AG20443 (cell line): ENCODE measurements around the gene PCAT7.
A peak's percentile ranks its signal among the peaks of the same experiment; 100 is the strongest.
"Not testable (repeated sequence)": the region's sequence is repeated elsewhere in the genome, so short reads cannot be mapped to it uniquely, and the experiment has no call there.

Experiments
- DNase-seq: peaks from one replicate; pipeline ENCODE4 v3.0.0; 2012; ENCODE audit warnings: low spot score, mixed read lengths

The PCAT7 gene

DNA sequence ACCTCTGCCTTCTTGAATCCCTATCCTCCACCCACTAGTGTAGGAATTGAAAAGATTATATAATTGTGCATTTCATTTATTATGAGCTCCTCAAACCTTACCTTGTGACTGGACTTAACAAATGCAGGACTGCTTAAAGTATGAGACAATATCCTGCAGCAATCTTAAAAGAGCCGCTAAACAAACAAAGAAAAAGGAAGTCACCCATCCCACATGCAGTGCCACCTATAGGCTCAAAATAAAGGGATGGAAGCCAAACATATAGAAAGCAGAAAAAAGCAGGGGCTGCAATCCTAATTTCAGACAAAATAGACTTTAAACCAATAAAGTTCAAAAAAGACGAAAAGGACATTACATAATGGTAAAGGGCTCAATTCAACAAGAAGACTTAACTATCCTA lies 8.7 kb downstream of the PCAT7 start:
- DNase-seq, result no peak

DNA sequence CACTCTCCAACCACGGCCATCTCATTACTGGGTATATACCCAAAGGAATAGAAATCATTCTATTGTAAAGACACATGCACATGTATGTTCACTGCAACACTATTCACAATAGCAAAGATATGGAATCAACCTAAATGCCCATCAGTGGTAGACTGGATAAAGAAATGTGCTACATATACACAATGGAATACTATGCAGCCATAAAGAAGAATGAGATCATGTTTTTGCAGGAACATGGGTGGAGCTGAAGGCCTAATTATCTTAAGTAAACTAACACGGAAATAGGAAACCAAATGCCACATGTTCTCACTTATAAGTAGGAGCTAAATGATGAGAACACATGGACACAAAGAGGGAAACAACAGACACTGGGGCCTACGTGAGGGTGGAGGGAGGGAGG lies 9.4 kb downstream of the PCAT7 start:
- DNase-seq, result not testable (repeated sequence)

DNA sequence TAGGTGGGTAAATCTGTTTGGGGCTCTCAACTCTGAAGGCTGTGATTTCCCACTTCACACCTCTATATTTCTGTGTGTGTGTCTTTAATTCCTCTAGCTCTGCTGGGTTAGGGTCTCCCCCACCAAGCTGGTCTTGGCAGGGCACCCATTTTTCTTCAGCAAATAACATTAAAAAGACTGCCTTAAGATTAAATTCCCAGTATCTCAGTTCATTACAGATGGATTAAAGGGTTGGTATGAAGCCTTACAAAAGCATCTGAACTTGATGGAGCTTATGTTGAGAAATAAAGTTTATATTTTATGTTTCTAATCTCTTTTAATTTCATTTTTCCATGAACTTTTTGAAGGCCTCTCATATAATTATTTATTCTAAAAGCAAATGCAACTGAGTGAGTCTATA lies 11.7 kb downstream of the PCAT7 start:
- DNase-seq, result no peak

DNA sequence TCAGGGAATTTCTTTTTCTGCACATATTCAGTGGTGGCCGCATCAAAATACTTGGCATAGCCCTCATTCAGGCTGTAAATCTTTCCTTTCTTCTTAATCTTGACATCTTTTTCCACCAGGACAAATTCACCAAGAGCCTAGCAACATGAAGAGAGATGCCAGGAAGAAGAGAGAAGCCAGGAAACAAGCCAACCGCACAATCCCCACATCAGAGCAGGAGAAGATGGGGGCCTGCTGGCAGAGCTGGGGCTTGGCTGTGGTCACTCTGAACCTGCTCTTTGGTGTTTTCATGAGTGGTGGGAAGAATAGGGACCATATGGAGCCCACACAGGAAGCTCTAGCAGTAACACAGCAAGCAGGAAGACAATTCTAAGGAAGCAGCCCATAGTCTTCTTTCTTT lies 12.4 kb downstream of the PCAT7 start:
- DNase-seq, result no peak

DNA sequence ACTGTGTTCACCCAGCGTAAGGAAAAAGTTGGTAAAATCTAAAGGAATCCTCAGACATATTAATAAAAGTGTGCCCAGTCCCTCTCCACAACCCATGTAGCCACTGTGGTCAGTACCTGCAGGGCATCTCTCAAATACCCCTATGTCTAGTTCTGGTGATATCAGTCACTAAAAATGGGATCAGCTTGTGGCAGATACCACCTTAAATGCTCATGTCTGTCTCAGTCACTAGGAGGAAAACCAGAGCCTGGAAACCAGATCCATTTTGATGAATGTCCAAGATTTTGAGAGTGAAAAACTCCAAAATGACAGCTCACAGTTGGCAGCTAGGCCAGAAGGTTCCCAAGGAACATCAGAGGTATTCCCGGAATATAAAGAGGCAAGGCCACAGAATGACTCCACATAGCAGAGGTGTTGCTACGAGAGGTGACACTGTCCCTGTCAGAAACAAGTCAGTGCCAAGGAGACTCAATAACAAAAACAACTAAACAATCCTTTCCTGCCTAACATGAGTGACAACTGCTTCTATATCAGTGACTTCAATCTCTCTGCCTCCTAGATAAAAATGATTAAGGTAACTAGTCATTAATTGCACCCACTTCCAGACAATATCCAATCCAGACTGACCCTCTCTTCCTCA lies 13.5 kb downstream of the PCAT7 start:
- no peak for DNase-seq

DNA sequence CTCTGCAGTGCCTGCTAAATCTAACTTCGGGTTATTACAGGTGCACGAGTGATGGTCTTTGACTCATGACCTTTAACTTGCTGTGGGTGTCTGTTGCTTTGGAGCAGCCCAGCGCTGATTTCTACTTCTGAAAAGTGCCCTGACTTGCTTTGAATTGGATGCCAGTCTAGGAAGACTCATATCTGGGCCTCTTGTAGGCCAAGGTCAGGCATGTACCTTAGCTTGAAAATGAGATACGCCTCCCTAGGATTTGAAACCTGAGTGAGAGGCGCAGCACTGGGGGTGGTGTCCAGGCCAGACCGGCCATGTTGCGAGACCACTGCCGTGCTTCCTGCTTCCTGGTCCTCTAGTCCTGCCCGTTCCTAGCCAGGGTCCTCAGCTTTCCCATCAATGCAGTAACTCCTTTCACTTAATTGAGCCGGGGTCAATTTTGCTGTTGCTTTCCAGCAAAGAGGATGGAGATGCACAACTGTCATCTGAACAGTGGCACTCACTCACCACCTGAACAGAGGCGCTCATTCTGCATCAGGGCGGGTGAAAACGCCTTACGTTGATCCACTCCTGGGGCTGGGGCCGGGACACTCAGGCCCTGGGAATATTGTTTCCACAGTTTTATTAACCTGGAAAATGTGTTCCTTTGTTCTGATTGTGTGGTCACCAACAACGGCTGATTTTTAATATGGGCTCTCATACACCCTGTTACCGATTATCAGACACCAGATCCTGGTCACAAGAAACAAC lies 14.3 kb downstream of the PCAT7 start:
- no peak for DNase-seq

DNA sequence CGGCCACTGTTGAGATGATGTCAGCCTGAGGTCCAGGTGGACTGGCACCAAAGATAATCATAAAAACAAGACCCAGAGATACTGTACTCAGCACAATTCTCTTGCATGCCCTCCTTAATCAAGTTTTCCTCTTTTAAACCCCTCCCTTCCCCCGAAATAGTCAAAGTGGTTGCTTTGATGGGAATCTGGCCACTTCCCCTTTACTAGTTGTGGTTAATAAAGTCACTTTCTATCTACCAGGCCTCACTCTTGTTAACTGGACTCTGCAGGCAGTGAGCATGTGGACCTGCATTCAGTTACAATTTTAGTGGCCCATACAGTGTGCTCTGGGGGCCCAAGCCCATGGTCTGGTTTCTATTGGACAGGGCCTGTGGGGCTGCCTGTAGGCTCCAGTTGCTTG lies 21.2 kb downstream of the PCAT7 start:
- no peak for DNase-seq

DNA sequence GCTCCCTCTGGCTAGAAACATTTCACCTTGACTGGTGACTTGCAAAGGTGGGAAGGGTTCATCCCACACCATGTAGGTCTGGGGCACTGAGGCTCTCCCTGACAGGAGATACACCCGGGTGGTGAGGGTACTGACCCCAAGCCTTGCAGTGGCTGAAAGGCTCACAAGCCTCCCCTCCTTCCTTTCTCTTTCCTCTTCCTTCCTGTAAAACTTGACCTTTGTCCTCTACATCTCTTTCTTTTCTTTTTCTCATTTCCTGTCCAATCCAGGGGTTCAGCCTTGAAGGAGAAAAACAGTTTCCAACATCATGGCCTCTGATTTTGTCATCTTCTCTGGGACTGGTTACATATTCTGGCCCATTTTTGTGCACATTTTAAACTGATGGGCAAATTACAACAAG lies 22.2 kb downstream of the PCAT7 start:
- DNase-seq, result no peak

DNA sequence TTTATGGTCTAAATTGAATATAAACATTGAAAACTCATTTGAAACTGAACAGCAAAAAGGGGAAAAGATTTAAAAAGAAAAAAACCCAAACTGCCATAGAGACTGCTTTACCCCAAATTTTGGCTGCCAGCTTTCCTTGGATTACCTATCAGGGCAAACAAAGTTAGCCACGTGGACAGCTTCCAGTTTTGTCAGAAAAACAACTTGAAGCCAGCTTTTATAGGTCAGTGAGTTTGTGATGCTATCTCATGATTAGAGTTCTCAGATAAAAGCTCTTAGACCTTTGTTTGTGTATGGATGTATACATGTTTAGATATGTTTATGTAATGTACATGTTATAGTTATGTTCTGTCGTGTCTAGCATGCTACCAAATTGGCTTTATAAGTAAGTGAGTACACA lies 22.7 kb downstream of the PCAT7 start:
- no peak for DNase-seq

DNA sequence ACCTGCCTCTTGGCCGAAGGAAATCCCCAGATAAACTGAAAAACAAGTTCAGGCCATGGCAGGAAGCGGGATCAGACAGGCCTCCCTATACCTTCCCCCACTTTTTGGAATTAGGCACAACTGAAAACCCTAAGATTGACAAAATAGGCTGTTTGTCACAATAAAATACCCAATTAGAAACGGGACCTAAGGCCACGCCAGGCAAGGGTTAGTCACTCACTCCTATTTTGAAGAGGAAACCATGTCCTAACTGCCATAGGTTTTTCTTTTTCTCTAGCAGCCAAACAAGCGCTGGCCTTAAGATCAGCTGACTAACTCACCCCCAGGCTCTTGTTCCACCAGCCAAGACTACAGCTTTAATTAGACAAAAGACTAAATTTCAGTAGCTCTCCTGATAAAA lies 26.8 kb downstream of the PCAT7 start:
- DNase-seq, result no peak

DNA sequence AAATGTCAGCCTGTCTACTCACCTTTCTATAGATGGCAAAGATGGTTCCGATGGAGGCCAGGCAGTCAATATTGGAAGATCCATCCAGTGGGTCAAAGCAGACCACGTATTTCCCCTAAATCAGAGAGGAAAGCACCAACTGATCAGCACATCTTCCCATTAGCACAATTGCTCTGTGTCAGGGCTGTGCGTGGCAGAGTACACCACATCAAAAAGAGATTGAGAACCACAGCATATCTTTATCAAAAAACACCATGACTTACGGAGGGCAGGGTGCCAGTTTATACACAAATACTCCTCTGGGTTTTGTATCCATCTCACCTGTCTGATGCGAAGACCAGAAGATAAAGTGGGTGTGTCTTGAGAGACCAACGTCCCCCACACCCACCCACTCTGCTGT lies 29.7 kb downstream of the PCAT7 start:
- DNase-seq, result no peak

DNA sequence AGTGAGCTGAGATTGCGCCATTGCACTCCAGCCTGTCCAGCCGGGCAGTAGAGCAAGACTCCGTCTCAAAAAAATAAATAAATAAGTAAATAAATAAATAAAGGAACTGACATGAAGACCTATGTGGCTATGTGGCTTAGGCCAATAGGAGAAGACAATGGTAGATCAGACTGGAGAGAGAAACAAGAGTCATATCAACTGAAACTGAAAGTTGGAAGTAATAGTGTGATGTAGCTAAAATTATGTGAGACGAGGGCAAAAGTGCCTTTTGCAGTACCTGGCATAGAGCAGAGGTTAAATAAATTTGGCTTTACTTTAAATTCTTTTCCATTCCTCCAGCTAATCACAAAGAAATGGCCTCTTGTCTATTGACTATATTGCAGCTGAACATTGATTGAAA lies 31.4 kb downstream of the PCAT7 start:
- DNase-seq, result no peak

DNA sequence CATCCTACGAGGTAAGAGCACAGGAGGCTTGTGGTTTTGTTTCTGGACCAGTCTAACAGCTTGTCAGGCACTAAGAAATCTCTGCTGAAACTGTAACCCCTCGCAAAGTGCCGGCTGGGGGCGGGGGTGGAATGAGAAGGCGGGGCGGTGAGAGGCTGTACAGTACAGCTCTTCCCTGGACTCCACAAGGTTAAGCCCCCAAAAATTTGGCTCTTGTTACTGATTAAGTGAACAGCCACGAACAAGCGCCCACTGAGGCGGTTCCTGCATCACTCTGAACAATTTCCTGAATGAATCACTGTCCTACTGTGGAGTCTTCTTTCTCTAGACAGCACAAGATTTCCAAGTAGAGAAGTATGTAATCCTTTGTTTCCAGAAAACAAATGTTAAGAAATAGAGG lies 31.9 kb downstream of the PCAT7 start:
- DNase-seq, result peak; percentile 65

DNA sequence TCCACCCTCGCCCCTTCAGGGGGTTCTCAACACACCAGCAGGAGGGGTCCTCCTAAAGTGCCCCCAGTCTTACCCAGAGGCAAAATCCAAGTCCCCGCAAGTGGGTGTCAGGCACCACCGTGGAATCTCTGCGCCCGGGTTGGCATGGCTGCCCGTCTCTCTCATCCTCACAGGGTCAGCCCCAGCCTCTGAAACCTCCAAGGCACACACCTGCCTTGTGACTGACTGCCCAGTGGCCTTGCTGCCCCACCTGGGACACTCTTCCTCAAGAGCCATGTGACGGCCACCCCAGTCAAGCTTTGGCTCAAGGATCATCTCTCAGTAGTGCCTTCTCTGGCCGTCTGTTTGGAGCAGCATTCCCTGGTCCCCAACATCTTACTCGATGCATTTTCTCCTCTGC lies 33.8 kb downstream of the PCAT7 start:
- no peak for DNase-seq

DNA sequence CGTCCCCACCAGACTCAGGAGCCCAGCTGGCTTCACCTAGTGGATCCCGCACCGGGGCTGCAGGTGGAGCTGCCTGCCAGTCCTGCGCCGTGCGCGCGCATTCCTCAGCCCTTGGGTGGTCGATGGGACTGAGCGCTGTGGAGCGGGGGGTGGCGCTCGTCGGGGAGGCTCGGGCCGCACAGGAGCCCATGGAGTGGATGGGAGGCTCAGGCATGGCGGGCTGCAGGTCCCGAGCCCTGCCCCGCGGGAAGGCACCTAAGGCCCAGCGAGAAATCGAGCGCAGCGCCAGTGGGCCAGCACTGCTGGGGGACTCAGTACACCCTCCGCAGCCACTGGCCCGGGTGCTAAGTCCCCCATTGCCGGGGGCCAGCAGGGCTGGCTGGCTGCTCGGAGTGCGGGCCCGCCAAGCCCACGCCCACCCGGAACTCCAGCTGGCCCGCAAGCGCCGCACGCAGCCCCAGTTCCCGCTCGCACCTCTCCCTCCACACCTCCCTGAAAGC lies 36.2 kb downstream of the PCAT7 start:
- DNase-seq, result not testable (repeated sequence)

DNA sequence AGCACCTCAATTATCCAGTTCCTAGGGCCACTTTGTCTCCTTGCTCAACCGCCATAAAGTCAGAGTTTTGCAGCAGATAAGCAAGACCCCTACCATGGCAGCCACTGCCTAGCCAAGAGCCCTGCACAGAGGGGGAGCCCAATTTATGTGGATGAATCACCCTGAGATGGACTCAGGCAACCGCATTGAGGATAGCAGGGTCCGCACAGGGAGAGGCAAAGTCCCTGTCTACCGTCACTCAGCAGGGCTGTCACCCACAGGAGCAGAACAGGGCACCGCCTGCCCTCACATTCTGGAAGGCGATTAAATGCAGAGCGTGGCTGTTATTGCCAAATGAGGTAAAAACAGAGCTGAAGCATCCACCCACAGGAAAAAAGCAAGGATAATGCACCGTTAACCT lies 37.0 kb downstream of the PCAT7 start:
- no peak for DNase-seq

DNA sequence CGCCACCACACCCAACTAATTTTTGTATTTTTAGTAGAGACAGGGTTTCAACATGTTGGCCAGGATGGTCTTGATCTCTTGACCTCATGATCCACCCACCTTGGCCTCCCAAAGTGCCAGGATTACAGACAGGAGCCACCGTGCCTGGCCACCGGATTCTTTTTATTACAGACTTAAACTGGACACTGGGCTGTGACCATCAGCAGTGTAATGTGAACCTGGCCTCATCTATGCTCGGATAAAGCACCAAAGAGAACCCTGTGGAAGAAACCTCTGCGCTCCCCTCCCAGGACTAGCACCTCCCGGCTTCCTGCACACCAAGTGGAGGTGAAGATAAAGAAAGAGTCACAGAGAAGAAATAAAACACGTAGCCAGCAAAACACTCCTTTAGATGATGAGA lies 37.8 kb downstream of the PCAT7 start:
- not testable (repeated sequence) for DNase-seq

DNA sequence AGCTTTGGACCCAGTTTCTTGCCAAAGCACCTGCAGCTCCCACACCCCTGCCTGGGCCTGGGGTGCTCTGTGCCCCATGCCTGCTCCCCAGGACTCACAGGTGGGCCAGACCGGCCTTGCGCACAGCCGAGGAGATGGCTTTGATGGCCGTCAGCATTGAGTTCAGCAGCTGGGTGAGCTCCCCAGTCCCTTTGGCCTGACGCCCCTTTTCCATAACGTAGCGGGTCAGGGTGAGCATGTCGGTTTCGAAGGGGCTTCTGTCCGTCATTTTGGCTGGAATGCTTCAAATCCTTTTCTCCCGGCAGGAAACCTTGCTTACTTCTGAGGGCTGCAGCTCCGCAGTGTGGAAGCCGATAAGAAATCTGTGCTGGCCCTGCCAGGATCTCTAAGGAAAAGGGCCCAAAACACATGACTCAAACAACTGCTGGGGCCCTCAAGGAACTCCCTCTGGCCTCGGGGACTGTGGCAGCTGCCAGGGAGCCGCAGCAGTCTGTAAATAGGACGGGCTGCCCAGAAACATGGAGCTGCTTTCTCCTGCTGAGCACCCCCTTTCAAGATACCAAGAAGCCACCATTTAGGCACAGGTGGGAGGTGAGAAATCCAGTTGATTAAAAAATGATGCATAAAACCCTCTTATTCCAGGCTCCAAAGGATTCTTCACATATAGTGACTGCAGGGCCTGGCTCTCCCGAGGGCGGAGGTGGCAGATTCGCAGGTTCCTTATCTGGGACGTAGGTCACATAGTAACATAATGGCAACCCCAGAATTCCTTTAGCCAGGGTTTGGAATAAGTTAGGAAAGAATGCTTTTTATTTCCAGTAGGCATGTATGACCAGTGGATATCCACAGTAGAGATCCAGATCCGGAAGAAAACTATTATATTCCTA lies 38.8 kb downstream of the PCAT7 start, which contains the start of gene FBP2:
Gene FBP2, minus strand, starts transcription at position 366 of the 887 bp plus-strand sequence. Its CDS starts 98 bp downstream, at position 268.
- no peak for DNase-seq

DNA sequence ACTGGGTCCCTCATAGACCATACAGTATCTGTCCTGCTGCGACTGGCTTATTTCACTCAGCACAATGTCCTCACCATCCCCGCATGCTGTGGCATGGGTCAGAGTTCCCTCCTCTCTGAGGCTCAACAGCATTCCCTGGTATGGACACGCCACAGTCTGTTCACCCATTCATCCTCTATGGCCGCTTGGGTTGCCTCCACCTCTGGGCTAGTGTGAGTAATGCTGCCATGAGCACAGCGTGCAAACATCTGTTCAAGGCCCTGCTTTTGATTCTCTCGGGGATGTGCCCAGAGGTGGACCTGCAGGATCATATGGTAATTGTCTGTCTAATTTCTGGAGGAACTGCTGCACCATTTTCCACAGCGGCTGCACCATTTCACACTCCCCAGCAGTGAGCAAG lies 44.2 kb downstream of the PCAT7 start:
- no peak for DNase-seq

DNA sequence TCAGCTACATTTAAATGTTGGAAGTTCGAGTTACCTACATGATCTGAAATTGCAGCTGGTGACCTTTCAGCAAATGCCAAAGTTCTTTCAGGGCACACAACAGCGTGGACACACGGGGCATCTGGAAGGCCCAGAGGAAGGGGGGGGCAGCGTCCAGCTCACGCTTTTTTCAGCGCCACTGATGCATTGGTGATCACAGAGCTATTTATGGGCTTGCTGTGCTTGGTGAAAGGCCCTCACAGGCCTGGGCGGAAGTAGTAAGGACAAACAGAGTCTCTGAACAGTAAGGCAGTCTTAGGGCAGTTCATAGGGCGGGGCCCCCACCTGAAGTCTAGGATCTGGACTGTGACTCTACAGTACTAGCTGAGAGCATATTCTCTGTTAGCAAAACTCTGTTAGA lies 45.4 kb downstream of the PCAT7 start:
- DNase-seq, result no peak

DNA sequence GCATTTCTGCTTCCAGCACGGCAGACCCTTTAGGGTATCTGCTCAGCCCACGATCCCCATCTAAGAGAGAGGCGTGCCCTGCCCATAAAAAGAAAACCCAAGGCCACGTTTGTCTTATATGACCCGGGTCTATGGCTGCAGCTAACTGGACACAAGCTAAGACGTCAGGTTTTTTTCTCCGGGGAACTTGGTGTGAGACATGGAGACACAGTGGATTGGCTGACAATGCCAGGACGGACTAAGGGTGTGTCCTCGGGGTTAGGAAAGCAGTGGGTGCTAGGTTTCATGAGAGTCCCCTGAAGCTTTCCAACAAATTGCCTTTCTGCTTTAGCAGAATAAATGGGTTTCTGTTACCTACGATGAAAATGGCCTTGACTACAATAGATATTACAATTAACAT lies 45.8 kb downstream of the PCAT7 start:
- DNase-seq, result no peak

DNA sequence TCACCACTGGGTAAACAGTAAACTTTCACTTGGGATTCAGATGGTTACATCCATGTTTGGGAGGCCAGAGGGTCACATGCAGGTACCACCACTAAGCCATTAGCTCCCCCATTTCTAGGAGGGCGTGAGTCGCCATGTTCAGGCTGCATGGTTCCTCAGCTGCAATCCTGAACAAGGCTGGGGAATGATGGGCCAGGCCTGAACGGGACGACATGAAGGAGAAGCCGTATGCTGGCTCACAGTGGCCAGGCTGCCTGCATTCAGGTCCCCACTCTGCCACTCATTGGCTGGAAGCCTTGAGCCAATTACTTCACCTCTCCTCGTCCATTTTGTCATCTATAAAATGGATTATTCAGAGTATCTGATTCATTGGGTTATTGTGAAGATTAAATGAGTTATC lies 47.8 kb downstream of the PCAT7 start:
- no peak for DNase-seq
